GM21825 (cell line): ENCODE measurements around the gene SFT2D1.

Experiments used
- ATAC-seq: cut with Tn5 transposase; IDR thresholded peaks from one replicate; pipeline ENCODE4 v1.9.1; 2021; ENCODE audit warnings: mild to moderate bottlenecking, moderate library complexity; ENCODE audit not compliant: unreplicated experiment

The SFT2D1 gene

GRCh38 chr6:166335378-166336302, 6.7 kb downstream of the SFT2D1 start:
- ATAC-seq: peak; percentile 42

DNA sequence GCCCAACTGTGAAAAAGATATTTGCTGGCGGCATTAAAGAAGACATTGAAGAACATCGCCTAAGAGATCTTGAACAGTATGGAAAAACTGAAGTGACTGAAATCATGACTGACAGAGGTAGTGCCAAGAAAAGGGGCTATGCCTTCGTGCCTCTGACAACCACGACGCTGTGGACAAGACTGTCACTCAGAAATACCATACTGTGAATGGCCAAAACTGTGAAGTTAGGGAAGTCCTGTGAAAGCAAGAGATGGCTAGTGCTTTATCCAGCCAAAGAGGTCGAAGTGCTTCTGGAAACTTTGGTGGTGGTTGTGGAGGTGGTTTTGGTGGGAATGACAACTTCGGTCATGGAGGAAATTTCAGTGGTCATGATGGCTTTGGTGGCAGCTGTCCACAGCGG, 7.5 kb downstream of the SFT2D1 start:
- ATAC-seq: no peak

- peak; percentile 75 for ATAC-seq
Measured at GRCh38 chr6:166333172-166333995, 9.0 kb downstream of the SFT2D1 start.

- ATAC-seq: no peak
Measured at GRCh38 chr6:166331503-166332415, 10.6 kb downstream of the SFT2D1 start.

DNA sequence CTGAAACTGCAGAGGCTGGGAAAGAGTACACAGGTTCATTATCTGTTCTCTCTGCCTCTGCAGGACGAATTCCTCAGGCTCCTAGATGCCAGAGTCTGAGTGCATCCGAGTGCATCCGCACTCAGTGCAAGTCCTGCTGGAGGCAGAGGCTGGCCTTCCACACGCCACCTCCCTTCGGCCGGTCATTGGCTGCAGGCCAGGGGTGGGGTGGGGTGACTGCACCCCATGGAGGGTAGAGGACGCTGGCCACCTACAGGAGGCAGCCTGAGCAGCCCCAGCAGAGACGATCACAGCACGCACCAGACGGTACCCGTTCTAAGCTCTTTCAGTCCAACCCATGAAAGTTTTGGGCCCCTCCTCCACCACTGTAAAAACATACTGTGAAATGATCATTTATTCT, 11.7 kb downstream of the SFT2D1 start:
- no peak for ATAC-seq

- ATAC-seq: peak; percentile 76
Measured at GRCh38 chr6:166325383-166326042, 16.8 kb downstream of the SFT2D1 start.

DNA sequence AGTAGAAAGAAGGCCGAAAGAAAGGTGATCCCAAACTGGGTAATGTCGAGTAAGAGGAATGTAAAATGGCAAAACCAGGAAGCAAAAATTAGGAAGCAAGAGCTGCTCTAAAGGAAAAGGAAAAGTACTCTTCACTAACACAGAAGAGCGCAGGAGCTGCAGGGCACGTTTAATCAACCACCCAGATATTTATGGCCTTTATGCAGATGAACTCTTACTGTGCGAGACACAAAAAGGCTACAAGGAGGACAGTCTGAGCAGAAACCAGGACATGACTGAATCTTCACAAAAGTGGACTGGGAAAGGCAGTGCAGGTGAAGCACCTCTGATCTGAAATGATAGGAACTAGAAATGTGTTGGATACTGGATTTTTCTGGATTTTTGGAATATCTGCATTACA, 18.9 kb downstream of the SFT2D1 start:
- no peak for ATAC-seq

DNA sequence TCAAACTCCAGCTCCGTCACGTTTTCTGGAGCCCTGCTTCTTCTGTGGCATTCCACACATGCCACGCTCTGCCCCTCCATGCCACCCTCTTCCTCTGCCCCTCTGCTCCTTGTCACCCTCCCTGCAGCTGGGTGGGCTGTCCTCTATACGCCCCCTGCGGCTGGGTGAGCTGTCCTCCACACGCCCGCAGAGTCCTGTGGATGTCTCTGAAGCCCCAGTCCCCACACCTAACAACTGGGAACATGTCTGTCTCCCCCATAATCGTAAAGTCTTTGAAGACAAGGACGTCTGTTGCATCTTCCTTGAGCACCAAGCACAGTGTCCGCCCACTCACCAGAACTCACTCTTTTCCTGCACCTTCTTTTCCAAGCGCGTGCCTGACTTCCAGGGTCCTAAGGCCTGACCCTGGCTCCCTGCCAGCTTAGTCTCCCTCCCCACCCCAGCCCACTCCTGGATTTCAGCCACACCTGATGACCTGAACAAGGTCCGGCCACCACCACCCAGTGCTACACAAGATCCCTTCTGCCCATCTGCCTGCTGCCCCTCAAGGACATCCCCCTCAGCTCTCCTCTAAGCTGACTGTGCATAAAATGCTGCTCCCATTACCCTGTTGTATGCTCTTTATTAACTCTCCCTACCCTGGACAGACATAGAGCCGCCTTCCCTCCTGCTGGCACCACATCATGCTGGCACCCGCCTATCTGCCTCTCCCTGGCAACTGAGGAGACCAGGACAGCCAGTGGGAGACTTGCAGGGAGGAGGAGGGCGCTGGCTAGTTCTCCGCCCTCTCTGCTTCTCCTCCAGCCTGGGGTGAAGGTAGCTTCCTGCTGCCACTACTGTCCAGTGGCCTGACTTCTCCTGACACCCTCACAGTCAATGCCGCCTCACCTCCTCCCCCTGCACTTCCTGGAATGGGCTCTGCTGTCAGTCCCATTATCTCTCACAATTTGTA, 23.4 kb downstream of the SFT2D1 start:
- ATAC-seq: no peak

- no peak for ATAC-seq
Measured at GRCh38 chr6:166318227-166318626, 24.1 kb downstream of the SFT2D1 start.

DNA sequence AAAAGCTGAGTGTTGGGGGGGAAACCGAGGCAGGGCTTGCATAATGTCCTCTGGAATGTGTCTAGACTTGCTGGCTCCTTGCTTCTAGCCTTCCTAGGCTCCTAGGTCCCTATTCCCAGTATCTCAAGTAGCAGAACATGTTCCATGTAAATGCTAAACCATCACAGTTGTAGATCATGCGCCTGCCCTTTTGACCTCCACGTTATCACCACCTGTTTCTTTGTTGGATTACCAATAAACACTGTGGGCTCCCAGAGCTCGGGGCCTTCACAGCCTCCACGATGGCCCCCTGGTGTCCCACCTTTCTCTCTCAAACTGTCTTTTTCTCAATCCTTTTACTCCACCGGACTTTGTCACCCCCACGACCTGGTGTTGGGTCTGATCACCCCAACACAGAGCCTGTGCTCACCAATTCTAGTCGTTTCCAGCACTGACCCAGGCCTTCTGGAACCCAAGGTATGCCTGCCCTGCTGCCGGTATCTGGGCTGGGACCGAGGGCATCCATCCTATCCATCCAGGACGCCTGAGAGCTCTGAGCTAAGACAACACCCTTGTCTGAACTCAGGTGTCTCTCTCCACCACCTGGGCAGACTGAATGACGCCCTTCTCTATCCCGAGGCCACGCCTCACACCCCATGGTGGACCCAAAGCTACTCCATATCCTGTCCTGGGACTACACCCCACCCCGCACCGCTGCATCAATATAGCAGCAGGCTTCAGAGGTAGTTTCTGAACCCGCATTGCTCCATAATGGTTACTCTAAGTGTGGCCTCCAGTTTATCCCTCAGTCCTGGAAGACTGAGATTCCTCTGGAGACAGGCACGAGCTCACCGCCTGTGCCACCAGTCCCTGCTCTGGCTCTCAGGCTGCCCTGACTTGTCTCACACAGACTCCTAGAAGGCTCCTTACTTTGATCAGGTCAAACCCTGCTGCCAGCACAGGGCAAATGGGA, 24.8 kb downstream of the SFT2D1 start:
- ATAC-seq: no peak

DNA sequence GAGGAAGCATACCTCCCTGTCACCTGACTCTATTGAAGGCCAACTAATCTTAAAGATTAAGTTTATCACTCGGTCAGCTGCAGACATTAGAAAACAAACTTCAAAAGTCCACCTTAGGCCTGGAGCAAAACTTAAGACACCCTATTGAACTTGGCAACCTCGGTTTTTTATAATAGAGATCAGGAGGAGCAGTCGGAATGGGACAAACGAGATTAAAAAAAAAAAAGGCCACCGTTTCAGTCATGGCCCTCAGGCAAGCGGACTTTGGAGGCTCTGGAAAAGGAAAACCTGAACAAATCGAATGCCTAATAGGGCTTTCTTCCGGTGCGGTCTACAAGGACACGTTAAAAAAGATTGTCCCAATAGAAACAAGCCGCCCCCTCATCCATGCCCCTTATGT, 26.9 kb downstream of the SFT2D1 start:
- no peak for ATAC-seq

DNA sequence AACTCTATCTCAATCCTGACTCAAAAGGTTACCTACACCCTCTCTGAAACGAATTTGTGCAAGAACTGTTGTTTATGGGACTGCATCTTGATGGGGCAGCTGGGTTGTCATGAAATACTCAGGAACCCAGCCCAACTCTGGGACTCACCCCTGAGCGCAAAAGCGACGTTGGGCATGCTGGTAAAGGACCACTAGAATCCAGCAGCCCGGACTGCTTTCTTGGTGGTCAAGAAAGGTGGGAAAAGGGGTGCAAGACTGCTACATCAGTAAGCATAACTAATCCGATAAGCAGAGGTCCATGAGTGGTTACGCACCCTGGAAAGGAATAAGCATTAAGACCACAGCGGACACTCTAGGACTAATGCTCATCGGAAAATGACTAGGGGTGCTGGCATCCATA, 27.9 kb downstream of the SFT2D1 start:
- no peak for ATAC-seq

GRCh38 chr6:166313255-166314070, 28.9 kb downstream of the SFT2D1 start:
- no peak for ATAC-seq

DNA sequence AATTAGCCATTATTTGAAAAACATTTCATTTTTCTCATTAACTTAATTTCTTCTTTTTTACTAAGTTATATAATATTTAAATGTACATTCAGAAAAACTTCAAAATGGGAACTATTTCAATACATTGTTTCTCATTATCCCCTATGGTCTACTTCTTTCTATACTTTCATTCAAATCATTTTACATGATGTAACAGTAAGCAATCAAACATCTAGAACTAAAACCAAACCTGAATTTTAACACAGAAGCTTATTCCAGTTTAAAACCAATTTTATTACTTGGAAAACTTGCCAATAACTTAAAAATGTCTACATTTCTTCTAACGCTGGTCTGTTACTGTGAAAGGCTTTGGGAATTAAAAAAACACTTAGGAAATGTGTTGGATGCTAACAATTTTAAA, 29.5 kb downstream of the SFT2D1 start:
- no peak for ATAC-seq

DNA sequence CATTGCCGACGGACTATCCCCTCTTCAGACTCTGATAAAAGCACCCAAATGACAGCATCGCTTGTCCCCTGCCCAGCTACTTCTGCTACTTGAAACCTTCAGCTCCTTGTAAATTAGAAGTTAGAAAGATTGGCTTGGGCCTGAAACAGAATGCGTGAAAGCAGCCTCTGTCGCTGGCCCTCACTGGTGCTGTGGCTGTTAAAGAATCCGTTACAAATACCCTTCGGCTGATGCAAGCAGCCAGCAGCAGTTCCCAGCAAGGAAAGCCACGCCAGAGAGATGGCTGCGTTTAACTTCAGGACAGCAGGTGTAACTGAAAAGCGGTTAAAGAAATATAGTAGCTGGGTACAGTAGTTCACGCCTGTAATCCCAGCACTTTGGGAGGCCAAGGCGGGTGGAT, 31.7 kb downstream of the SFT2D1 start:
- ATAC-seq: no peak

GRCh38 chr6:166309977-166310376, 32.4 kb downstream of the SFT2D1 start:
- ATAC-seq: no peak
